Cardiac fibroblast (primary cell): ENCODE measurements around the gene PTEN.
A peak's percentile ranks its signal among the peaks of the same experiment; 100 is the strongest.
"Not testable (repeated sequence)": the region's sequence is repeated elsewhere in the genome, so short reads cannot be mapped to it uniquely, and the experiment has no call there.

Experiments
- DNase-seq, 2 donors: peaks; one replicate each; pipeline versions ENCODE4 v3.0.0 to v3.0.0-alpha.2; 2010; ENCODE audit warnings: low read depth in 2 of 2
- H3K4me3 ChIP-seq, 2 donors: replicated peaks in 1 of 2; 1 replicate in 1 of 2; 2 replicates in 1 of 2; pipeline ENCODE4 v1.5.1; 2011; ENCODE audit warnings: low read depth in 2 of 2, low read length in 2 of 2, mild to moderate bottlenecking in 2 of 2, moderate library complexity in 1 of 2
- CTCF ChIP-seq: IDR thresholded peaks from one replicate; pipeline ENCODE4 v1.5.1; 2011; ENCODE audit warnings: low read depth, mild to moderate bottlenecking, low read length, inconsistent platforms

PTEN gene

GRCh38 chr10:87872828-87873227 lies 9.4 kb downstream of the PTEN start:
- no peak for TF ChIP-seq CTCF
- no peak for DNase-seq
- H3K4me3 ChIP-seq = no peak overlapping the region

GRCh38 chr10:87873656-87874055 lies 10.2 kb downstream of the PTEN start:
- no peak overlapping the region for H3K4me3 ChIP-seq
- DNase-seq = peak in 1 of 2 donors; percentile 22
- no peak for TF ChIP-seq CTCF

- DNase-seq = peak in 1 of 2 donors; percentile 46
- H3K4me3 ChIP-seq = no peak overlapping the region
Measured at GRCh38 chr10:87875929-87876571, 12.6 kb downstream of the PTEN start.

GRCh38 chr10:87878664-87879459 lies 15.4 kb downstream of the PTEN start:
- peak; percentile 23 to 48 for DNase-seq
- no peak overlapping the region for H3K4me3 ChIP-seq
- TF ChIP-seq CTCF = no peak

More at GRCh38 chr10:87875929-87876571, 12.6 kb downstream of the PTEN start:
- TF ChIP-seq CTCF = no peak

GRCh38 chr10:87880336-87880735 lies 16.9 kb downstream of the PTEN start:
- TF ChIP-seq CTCF = no peak
- DNase-seq = no peak
- H3K4me3 ChIP-seq = no peak overlapping the region

GRCh38 chr10:87881373-87882059 lies 18.1 kb downstream of the PTEN start:
- not testable (repeated sequence) for DNase-seq, H3K4me3 ChIP-seq
